GM12873 (cell line): ENCODE measurements around the gene MTF2.

Experiments
- CTCF ChIP-seq: IDR thresholded peaks from 2 replicates; pipeline ENCODE4 v1.5.1; 2012; ENCODE audit warnings: low read depth, mild to moderate bottlenecking, moderate library complexity, low read length, control low read depth; ENCODE audit not compliant: insufficient read depth; ENCODE audit errors: missing control alignments

Gene MTF2

DNA sequence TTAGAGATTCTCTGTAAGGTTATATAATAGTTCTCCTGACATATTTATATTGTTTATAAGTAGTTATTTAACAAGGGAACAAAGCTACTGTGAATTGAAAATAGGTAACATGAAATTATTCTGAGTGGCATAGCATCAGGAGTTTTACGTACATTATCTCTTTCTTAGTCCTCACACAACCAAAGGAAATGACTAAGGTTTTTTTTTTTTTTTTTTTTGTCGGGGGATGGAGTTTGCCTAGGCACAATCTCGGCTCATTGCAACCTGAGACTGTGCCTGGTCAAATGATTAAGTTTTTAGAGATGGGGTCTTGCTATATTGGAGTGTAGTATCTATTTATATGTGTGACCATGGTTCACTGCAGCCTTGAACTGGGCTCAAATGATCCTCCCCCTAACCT, 76.3 kb downstream of the MTF2 start:
- no peak for TF ChIP-seq CTCF

DNA sequence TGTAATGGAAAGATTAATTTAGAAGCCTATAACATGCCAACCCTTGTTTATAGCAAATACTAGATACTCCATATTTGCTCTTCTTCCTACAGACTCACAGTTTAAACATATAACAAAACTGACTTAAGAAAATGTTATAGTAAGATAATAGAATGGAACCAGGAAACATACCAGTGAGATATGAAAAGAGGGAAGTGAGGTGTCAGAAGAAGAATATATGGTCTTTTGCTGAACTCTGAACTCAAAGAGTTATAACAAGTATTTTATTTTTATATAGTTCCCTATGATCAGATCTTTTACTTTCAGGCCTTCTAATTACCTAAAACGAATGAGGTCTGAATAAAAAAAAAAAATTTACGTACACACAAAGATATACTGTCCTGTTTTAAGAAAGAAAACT, 80.3 kb downstream of the MTF2 start:
- TF ChIP-seq CTCF: no peak

- TF ChIP-seq CTCF: no peak
These were observed 85.7 kb downstream of the MTF2 start for GRCh38 chr1:93164816-93165215.

DNA sequence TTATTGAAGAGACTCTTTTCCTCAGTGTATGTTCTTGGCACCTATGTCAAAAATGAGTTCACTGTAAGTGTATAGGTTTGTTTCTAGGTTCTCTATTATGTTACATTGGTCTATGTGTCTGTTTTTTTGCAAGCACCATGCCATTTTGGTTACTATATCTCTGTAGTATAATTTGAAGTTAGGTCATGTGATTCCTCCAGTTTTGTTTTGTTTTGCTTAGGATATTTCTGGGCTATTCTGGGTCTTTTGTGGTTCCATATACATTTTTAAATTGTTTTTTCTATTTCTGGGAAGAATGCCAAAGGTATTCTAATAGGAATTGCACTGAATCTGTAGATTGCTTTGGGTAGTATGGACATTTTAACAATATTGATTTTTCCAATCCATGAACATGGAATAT, 87.9 kb downstream of the MTF2 start:
- TF ChIP-seq CTCF: no peak

DNA sequence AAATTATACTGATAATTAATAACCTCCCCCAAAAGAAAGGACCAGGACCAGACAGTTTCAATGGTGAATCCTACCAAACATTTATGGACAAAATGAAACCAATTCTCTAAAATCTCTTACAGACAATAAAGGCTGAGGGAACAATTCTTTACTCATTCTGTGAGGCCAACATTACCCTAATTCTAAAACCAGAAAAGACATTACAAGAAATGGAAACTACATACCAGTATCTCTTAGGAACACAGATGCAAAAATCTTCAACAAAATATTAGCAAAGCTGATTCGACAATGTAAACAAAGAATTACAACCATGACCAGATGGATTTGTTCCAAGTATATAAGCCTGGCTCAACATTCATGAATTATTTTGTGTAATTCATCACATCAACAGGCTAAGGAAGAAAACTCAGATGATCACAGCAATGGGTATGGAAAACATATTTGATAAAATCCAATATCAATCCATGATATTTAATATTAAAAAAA, 92.5 kb downstream of the MTF2 start:
- no peak for TF ChIP-seq CTCF

- TF ChIP-seq CTCF: no peak
These were observed 93.7 kb downstream of the MTF2 start for GRCh38 chr1:93172778-93173177.

GRCh38 chr1:93177991-93178390, 98.9 kb downstream of the MTF2 start:
- no peak for TF ChIP-seq CTCF

DNA sequence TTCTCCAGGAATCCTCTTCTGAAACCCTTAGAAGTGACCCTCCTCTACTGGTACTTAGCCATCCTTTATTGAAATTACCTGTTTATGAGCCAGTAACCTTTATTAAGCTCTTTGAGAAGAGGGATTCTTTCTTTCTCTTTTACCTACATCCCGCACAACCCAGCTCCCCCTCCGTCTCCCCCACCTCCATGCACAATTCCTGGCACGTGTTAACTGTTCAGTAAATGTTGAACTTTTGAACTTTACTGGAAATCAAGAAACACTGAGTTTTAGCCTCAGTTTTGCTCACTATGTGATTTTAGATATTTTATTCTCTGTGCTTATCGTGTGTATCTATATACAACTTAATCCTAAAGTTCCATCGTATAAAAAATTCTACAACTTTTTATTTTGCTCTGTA, 99.3 kb downstream of the MTF2 start:
- no peak for TF ChIP-seq CTCF
